EH (cell line): ENCODE data around the gene CMTM7.
"Not testable (repeated sequence)": the region's sequence is repeated elsewhere in the genome, so short reads cannot be mapped to it uniquely, and the experiment has no call there.

ENCODE experiments used
- DNase-seq: peaks from one replicate; pipeline ENCODE4 v3.0.0-alpha.2; 2015; ENCODE audit warnings: low read depth

CMTM7 gene

DNA sequence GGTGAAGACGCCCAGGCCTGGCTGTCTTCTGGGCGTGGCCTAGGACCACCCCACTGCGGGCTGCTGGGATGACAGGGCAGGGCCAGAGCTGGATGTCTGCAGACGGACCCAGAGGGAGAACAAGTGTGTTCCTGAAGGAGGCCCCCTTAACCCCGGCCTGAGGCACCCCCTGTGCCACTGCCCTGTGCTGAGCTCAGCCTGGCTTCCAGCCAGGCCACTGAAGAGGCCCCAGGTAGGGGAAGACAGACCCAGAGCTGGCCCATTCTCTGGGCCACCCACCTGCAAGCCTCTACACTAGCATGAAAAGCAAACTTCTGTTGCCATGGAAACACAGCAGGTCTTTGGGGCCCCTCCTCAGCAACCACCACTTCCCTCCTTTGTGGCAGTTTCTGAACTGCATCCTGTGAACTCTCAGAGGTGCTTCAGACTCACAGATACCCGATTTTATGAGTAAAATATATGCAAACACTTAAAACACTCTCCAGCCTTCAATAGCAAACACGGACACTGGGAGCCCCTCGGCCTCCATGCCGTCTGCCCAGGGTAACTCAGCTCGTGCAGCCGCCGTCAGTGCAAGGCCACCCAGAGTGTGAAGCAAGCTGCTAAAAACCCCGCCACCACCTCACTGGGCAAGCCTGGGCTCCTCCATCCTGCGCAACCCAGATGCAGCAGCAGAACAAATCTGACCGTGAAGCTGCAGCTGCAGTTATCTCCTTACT, 68.5 kb downstream of the CMTM7 start:
- DNase-seq: no peak

- peak; percentile 24 for DNase-seq
Observed at GRCh38 chr3:32460817-32461496, 69.3 kb downstream of the CMTM7 start.

GRCh38 chr3:32462191-32462986, 70.7 kb downstream of the CMTM7 start:
- not testable (repeated sequence) for DNase-seq

DNA sequence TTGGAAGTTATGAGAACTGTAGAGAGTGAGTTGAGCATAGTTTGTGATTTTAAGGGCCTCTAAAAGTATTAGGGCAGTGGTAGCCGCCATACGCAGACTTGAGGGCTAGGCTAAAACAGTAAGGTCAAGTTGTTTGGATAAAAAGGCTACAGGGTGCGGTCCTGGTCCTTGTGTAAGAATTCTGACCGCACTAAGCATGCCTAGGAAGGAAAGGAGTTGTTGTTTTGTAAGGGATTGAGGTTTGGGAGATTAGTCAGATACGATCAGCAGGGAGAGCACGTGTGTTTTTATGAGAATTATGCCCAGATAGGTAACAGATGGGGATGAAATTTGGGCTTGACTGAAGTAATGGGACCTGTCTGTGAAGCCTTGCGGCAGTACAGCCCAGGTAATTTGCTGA, 71.8 kb downstream of the CMTM7 start:
- DNase-seq: peak; percentile 18

GRCh38 chr3:32464726-32465125, 73.1 kb downstream of the CMTM7 start:
- DNase-seq: not testable (repeated sequence)

GRCh38 chr3:32466808-32467207, 75.2 kb downstream of the CMTM7 start:
- DNase-seq: not testable (repeated sequence)

DNA sequence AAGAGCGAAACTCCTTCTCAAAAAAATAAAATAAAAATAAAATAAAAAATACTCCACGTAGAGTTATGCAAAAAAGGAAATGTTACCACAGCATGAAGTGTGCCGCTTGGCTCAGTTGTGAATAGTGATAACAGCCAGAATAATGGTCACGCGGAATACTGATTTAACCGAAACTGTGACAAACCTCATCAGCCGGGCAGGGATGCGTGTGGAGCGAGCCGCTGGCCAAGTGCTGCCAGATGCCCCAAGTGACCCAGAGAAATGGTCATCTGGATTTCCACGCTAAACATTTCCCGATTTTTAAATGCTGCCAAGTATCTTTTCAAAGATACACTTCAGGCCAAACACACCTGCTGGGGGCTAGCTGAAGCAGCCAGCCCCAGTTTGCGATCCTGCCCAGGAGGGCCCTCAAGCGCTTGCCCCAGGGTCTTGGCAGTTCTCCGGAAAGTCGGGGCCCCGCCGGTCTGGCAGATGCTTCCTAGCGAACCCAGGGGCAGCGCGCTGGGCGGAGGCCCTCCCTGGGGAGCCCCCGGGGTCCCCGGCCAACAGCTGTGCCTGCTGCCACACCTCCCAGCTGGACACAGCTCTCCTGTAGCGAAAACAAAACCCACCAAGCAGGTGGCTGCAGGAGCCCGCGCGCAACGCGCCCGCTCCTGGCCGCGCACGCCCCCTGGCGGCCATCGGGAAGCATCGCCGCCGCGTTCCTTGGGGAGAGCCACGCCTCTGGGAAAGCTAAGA, 75.8 kb downstream of the CMTM7 start:
- DNase-seq: peak; percentile 59

DNA sequence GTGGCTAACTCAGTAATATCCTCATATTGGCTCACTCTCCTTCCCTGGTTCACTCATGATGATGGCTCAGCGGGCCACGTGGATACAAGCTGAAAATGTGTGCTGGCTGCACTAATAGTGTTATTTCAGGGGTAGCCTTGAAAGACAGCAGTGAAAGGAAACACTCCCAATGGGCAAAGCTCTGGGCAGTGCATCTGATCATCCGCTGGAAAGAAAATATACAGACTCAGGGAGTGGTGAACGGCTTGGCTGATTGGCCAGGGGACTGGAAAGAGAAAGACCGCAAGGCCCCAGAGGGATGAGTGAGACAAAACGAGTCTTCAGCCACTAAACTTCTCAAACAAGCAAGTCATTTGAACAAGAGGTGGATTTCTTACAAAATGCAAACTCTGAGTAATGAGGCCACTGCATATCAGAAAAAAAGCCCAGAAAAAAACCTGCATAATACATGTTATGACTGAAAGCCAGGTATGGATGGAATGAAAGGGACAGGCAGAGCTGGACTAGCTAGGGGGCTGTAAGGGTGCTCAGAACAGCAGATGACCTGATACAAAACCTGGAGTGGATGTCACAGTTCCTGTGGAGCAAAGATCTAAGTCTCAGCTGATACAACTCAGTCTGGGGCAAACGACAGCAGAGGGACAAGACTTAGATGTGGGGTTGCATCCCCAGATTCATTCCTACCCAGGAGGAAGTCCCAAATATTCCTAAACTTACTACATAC, 77.7 kb downstream of the CMTM7 start:
- no peak for DNase-seq

DNA sequence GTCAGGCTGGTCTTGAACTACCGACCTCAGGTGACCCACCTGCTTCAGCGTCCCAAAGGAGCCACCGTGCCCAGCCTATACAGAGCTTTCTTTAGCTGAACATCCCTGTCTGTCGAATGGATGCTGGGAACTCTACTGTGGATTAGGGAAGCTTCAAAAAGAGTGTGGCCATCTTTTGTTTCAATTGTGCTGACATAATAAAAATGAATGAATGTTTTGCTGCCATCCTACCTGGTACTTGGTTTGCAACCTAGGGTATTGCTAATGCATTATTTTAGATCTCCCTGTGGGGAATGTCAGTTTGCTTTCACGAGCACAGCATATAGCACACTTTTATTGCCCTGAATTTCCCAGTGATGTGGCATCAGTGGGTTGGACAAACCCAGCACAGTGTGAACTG, 78.7 kb downstream of the CMTM7 start:
- DNase-seq: no peak

- no peak for DNase-seq
Observed at GRCh38 chr3:32471246-32471645, 79.6 kb downstream of the CMTM7 start.

DNA sequence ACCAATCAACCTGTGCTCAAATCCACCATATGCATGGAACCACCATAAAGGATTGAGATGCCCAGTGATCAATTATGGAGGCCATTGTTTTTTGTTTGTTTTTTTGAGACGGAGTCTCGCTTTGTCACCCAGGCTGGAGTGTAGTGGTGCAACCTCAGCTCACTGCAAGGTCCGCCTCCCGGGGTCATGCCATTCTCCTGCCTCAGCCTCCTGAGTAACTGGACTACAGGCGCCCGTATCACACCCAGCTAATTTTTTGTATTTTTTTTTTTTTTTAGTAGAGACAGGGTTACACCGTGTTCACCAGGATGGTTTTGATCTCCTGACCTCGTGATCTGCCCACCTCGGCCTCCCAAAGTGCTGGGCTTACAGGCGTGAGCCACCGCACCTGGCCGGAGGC, 80.5 kb downstream of the CMTM7 start:
- not testable (repeated sequence) for DNase-seq

DNA sequence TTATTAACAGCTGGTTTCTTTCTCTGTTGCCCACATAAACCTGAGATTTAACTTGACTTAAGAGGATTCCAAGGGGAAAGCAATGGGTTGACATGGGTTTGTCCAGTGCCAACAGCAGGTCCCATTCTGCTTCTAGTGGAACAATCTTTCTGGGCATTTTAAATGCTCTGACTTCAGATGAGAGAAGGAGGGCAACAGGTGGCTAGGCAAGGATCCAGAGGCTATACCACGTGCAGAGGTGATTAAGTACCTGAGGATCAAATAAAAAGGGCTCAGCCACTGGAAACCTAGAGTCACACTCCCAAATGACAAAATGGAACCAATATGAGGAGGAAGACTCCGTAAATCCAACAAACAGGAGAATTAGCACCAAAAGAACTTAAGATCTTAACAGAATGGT, 82.5 kb downstream of the CMTM7 start:
- no peak for DNase-seq

GRCh38 chr3:32480604-32481003, 89.0 kb downstream of the CMTM7 start:
- DNase-seq: peak; percentile 25

GRCh38 chr3:32481791-32482631, 90.4 kb downstream of the CMTM7 start:
- peak; percentile 10 for DNase-seq

DNA sequence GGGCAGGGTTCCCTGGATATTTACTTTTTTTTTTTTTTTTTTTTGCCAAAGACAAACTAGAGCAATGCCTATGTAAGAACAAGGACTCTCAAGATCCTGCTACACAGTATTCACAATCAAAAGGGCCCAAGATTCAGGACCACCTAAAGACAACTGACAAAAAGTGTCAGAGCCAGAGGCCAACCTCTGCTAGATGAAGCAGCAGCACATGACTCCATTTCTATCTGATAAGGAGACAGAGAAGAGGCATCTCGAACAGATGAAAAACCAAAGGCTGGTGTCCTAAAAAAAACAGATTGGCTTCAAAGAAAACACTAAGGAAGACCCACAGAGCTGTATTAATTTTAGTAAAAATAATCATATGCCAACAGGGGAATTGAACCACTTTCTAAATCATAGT, 91.0 kb downstream of the CMTM7 start:
- no peak for DNase-seq

GRCh38 chr3:32483772-32484171, 92.1 kb downstream of the CMTM7 start:
- DNase-seq: no peak

- no peak for DNase-seq
Observed at GRCh38 chr3:32484436-32484835, 92.8 kb downstream of the CMTM7 start.

DNA sequence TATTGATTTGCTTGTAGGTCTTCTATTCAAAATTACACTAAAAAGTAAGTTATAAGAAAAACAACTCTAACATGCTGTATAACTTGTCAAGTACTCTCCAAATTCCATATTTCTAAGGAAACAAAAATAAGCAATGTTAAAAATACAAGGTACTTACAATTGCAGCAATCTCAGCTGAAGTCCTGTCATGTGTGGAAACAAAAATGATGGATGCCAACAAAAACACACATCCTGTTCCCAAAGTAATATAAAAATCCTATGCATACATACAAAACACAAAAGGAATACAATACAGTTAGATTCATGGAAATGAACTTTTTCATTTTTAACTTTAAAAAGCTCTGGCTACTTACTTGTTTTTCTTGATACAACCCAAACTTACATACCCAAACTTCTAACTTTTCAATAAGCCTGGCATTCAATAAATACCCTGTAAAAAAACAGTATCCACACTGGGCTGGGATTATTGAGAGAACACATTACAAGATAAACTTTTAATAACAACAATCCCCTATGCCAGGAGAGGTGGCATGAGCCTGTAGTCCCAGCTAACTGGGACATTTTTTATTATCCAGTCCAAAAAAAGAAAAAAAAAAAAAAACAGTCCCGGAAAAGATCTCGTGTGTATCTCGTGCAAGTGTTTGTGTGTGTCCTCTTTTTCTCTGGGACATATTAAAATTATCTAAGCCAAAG, 96.3 kb downstream of the CMTM7 start:
- DNase-seq: no peak

DNA sequence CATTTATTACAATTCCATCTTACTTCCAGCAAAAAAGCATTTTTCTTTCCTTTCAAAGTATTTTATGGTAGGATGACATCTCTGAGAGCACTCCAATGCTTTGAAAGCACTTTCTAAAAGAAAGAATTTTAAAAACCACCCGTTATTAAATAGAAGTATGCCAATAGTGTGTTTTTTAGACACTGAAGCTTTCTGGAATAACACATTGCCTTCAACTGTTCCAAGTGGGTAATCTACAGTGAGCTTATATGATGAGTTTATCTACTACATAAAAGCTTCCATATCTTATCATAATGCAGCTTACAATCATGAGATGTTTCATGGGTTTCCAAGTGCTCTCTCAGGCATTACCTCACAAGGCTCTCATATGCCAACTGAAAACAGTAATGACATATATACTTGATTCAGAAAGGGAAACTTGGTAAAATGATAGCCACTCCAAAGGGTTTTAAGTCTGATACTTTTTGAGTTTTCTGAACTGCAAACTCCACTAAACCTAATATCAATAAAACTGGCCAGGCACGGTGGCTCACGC, 96.9 kb downstream of the CMTM7 start:
- no peak for DNase-seq
